Caco-2 (cell line): ENCODE data around the gene CREBBP. TPM values are rescaled to one million over a fixed set of nuclear protein-coding genes. Genes with fewer than 3 reads are reported as not detected.

Source experiments
- BruUV-seq: library from RNA; stranded (reverse); fragments of 400-500 nt; replicated peaks from 2 replicates; lab custom pipeline; 2021; lab: Mats Ljungman, UMichigan
- CTCF ChIA-PET: fragments of 300-600 bp; sonication (Branson Sonifier 250); formaldehyde crosslinking; loops from one replicate; lab custom pipeline; 2022; ENCODE audit warnings: antibody characterized with exemption; lab: Charles Lee
- POLR2A ChIA-PET: fragments of 300-600 bp; sonication (Branson Sonifier 250); formaldehyde crosslinking; loops from one replicate; lab custom pipeline; 2022; ENCODE audit warnings: antibody characterized with exemption; lab: Charles Lee
- DNase-seq, 2 experiments: peaks; one replicate each; pipeline versions ENCODE4 v3.0.0 to v3.0.0-alpha.2; 2020 to 2022
- H3K27me3 ChIP-seq: replicated peaks from 2 replicates; pipeline ENCODE4 v1.6.0; 2011; ENCODE audit warnings: low read length; ENCODE audit not compliant: control insufficient read depth, insufficient read depth
- H3K36me3 ChIP-seq: 2 replicates; pipeline ENCODE4 v1.5.1; 2011; ENCODE audit warnings: low read length; ENCODE audit not compliant: control insufficient read depth, insufficient read depth
- H3K4me1 ChIP-seq: fragments of 250-450 bp; sonication (Bioruptor Pico); 2 replicates; pipeline ENCODE4 v1.5.1; 2020; ENCODE audit warnings: mild to moderate bottlenecking
- H3K4me3 ChIP-seq: 2 replicates; pipeline ENCODE4 v1.5.1; 2011; ENCODE audit warnings: low read depth, mild to moderate bottlenecking, control low read depth, low read length
- H3K9me3 ChIP-seq: fragments of 250-450 bp; sonication (Bioruptor Pico); 2 replicates; pipeline ENCODE4 v1.5.1; 2020; ENCODE audit warnings: mild to moderate bottlenecking, moderate library complexity
- H3K27ac Mint-ChIP-seq: one replicate; pipeline ENCODE4 v1.8.0; 2022; ENCODE audit warnings: mixed read lengths; ENCODE audit not compliant: unreplicated experiment
- H3K27me3 Mint-ChIP-seq: one replicate; pipeline ENCODE4 v1.8.0; 2022; ENCODE audit warnings: mixed read lengths; ENCODE audit not compliant: insufficient read depth, unreplicated experiment
- H3K36me3 Mint-ChIP-seq: one replicate; pipeline ENCODE4 v1.8.0; 2022; ENCODE audit warnings: mild to moderate bottlenecking, mixed read lengths; ENCODE audit not compliant: insufficient read depth, unreplicated experiment
- H3K4me1 Mint-ChIP-seq: one replicate; pipeline ENCODE4 v1.8.0; 2022; ENCODE audit warnings: low read depth, mixed read lengths; ENCODE audit not compliant: unreplicated experiment
- H3K4me3 Mint-ChIP-seq: one replicate; pipeline ENCODE4 v1.8.0; 2022; ENCODE audit warnings: mild to moderate bottlenecking, moderate library complexity, mixed read lengths; ENCODE audit not compliant: unreplicated experiment
- H3K9me3 Mint-ChIP-seq: one replicate; pipeline ENCODE4 v1.8.0; 2022; ENCODE audit warnings: mixed read lengths; ENCODE audit not compliant: unreplicated experiment
- intact Hi-C: fragments of 100-400 bp; cut with micrococcal nuclease; formaldehyde crosslinking; loops from one replicate; pipeline ENCODE4 v1.10.0; 2022; ENCODE audit not compliant: unreplicated experiment
- total RNA-seq: library from RNA; stranded (reverse); gene quantifications from 2 replicates; pipeline ENCODE4 v1.2.3, GENCODE V29; 2022
- TF ChIP-seq, protein P1 (sequence below), 2 experiments: fragments of 200-600 bp in 1 of 2; IDR thresholded peaks; 1 replicate in 1 of 2; 2 replicates in 1 of 2; pipeline versions ENCODE4 v1.5.1 to v1.8.0; 2011 to 2022; ENCODE audit warnings: antibody characterized with exemption in 1 of 2, control low read depth in 1 of 2, inconsistent platforms in 1 of 2, low read depth in 1 of 2, low read length in 1 of 2, mild to moderate bottlenecking in 1 of 2, moderate library complexity in 1 of 2; ENCODE audit not compliant: insufficient read depth in 1 of 2, severe bottlenecking in 1 of 2, unreplicated experiment in 1 of 2

CREBBP gene
- total RNA-seq, 1 experiment from 2014 or later: 65.3 TPM

DNA sequence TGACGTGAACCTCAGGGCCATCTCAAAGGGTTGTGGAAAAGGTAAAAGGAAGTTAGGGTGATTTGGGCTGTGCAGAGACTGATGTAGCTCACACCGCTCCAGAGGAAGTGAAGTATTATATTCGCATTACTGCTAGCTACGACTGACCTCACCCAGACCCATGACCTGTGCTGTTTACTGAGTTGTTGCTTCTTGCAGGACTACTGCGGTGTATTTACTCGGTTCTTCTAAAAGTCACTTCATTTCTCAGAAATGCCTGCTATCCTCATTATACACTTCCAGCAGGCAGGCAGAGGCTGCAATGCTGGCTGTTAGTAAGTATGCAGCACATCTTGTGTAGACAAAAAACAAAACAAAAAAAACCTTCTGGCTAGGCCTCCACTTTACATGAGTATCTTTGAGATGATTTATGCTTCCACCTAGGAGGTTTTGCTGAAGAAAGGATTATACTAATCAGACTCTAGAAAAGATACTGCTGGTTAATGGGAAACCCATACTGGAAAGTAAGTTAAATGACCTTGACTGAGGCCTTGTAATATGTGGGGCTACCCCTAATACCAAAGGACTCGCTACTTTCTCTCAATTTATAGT, 76.0 kb downstream of the CREBBP start:
- Histone ChIP-seq H3K36me3 (peaks cover 1% of the 10 kb centered on the region; the same call in 1 of the 2 replicates), H3K4me3 (no peak overlapping the region), H3K4me1 (no peaks in the 10 kb centered on the region), H3K27me3 (no peaks in the 10 kb centered on the region), H3K9me3 (no peaks in the 10 kb centered on the region)
- Mint-ChIP-seq H3K36me3 (peaks cover 31% of the 10 kb centered on the region), H3K27me3 (no peaks in the 10 kb centered on the region), H3K9me3 (no peaks in the 10 kb centered on the region), H3K4me3 (no peak overlapping the region), H3K4me1 (peaks cover 7% of the 10 kb centered on the region), H3K27ac (no peak overlapping the region)
- intact Hi-C loops: no loop called here
- BruUV-seq: no TSS peak
- TF ChIP-seq, protein P1, sequence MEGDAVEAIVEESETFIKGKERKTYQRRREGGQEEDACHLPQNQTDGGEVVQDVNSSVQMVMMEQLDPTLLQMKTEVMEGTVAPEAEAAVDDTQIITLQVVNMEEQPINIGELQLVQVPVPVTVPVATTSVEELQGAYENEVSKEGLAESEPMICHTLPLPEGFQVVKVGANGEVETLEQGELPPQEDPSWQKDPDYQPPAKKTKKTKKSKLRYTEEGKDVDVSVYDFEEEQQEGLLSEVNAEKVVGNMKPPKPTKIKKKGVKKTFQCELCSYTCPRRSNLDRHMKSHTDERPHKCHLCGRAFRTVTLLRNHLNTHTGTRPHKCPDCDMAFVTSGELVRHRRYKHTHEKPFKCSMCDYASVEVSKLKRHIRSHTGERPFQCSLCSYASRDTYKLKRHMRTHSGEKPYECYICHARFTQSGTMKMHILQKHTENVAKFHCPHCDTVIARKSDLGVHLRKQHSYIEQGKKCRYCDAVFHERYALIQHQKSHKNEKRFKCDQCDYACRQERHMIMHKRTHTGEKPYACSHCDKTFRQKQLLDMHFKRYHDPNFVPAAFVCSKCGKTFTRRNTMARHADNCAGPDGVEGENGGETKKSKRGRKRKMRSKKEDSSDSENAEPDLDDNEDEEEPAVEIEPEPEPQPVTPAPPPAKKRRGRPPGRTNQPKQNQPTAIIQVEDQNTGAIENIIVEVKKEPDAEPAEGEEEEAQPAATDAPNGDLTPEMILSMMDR (IDR thresholded peaks at IDR 0.05; ENCODE audit: insufficient read depth in 1 of 2, low read depth in 1 of 2, low read length in 1 of 2, severe bottlenecking in 1 of 2, unreplicated experiment in 1 of 2): no peak
- POLR2A ChIA-PET: no interaction called here
- no peak for DNase-seq
- CTCF ChIA-PET: no interaction called here

DNA sequence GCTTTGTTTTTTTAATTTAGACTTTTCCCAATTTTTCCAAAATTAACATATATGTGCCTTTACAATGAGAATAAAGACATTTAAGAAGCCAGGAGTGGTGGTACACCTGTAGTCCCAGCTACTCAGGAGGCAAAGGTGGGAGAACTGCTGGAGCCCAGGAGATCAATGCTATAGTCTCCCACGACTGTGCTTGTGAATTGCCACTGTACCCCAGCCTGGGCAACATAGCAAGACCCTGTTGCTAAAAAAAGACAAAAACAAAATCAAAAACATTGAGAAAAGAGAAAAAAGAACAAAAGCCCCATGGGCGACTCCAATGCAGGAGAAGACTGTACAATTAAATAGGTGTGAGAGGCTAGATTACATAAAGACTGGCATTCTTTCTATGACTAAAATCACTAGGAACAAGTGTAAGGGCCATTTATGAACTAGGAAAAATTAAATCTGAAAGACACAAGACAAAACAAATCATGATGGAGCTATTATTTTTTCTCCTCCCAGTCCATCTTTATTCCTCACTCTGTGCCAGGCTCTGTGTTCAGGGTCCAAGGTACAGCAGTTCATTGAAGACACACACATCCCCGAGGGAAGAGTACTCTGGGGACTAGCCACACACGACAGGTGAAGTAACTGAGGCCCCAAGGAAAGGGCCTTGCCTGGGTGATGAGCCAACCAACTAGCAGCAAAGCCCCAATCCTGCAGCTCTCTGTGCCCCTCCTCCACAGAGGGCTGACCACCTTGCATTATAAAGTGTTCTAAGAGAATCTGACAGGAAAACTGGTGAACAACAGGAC, 79.8 kb downstream of the CREBBP start:
- TF ChIP-seq, protein P1 (IDR thresholded peaks at IDR 0.05; ENCODE audit: insufficient read depth in 1 of 2, low read depth in 1 of 2, low read length in 1 of 2, severe bottlenecking in 1 of 2, unreplicated experiment in 1 of 2): no peak
- POLR2A ChIA-PET: no interaction called here
- H3K36me3 ChIP-seq: no peaks in the 10 kb centered on the region
- intact Hi-C loops: no loop called here
- no peak overlapping the region for H3K27ac Mint-ChIP-seq
- H3K4me3 Mint-ChIP-seq: no peak overlapping the region
- no peaks in the 10 kb centered on the region for H3K27me3 Mint-ChIP-seq
- no peak overlapping the region for H3K4me3 ChIP-seq
- no peaks in the 10 kb centered on the region for H3K9me3 Mint-ChIP-seq
- H3K27me3 ChIP-seq: no peaks in the 10 kb centered on the region
- peaks cover 7% of the 10 kb centered on the region; the same call in 1 of the 2 replicates for H3K4me1 ChIP-seq
- BruUV-seq: no TSS peak
- CTCF ChIA-PET: no interaction called here
- no peaks in the 10 kb centered on the region for H3K4me1 Mint-ChIP-seq
- peaks cover 7% of the 10 kb centered on the region for H3K36me3 Mint-ChIP-seq
- no peak for DNase-seq
- no peaks in the 10 kb centered on the region for H3K9me3 ChIP-seq

GRCh38 chr16:3800019-3800418, 80.5 kb downstream of the CREBBP start:
- no peak overlapping the region for H3K4me3 Mint-ChIP-seq
- peaks cover 7% of the 10 kb centered on the region; the same call in 1 of the 2 replicates for H3K4me1 ChIP-seq
- no peaks in the 10 kb centered on the region for H3K9me3 Mint-ChIP-seq
- H3K27me3 ChIP-seq: no peaks in the 10 kb centered on the region
- H3K4me3 ChIP-seq: no peak overlapping the region
- intact Hi-C loops: no loop called here
- no peaks in the 10 kb centered on the region for H3K4me1 Mint-ChIP-seq
- H3K27ac Mint-ChIP-seq: no peak overlapping the region
- H3K9me3 ChIP-seq: no peaks in the 10 kb centered on the region
- ChIA-PET CTCF (no interaction called here), POLR2A (no interaction called here)
- no peak for DNase-seq
- TF ChIP-seq, protein P1 (IDR thresholded peaks at IDR 0.05; ENCODE audit: insufficient read depth in 1 of 2, low read depth in 1 of 2, low read length in 1 of 2, severe bottlenecking in 1 of 2, unreplicated experiment in 1 of 2): no peak
- no peaks in the 10 kb centered on the region for H3K27me3 Mint-ChIP-seq
- no peaks in the 10 kb centered on the region for H3K36me3 ChIP-seq
- H3K36me3 Mint-ChIP-seq: peaks cover 7% of the 10 kb centered on the region
- no TSS peak for BruUV-seq
